H1 (cell line): ENCODE measurements around the gene FRMPD2. TPM values are rescaled to one million over a fixed set of nuclear protein-coding genes. Genes with fewer than 3 reads are reported as not detected.

Source experiments
- CTCF ChIA-PET: fragments of 300-600 bp; sonication (Branson Sonifier 250); formaldehyde crosslinking; loops from one replicate; lab custom pipeline; 2021; ENCODE audit not compliant: partially characterized antibody; lab: Charles Lee
- POLR2A ChIA-PET: fragments of 300-600 bp; sonication (Branson Sonifier 250); formaldehyde crosslinking; loops from one replicate; lab custom pipeline; 2021; ENCODE audit warnings: inconsistent platforms; ENCODE audit not compliant: partially characterized antibody; lab: Charles Lee
- DNase-seq, 2 experiments: peaks; one replicate each; pipeline versions ENCODE4 v3.0.0 to v3.0.0-alpha.2; 2010 to 2022; ENCODE audit warnings: low spot score in 2 of 2, low read depth in 1 of 2, mixed read lengths in 1 of 2
- FAIRE-seq: peaks from 2 replicates; lab custom pipeline; 2011; peaks lifted over from hg19 to GRCh38; lab: Jason Lieb, UNC
- H2AFZ ChIP-seq: 2 replicates; pipeline ENCODE4 v1.8.1; 2012; ENCODE audit warnings: low read length, inconsistent platforms
- H2AK5ac ChIP-seq: 2 replicates; pipeline ENCODE4 v1.6.1; 2013; ENCODE audit warnings: low read depth, low read length
- H2BK120ac ChIP-seq: replicated peaks from 2 replicates; pipeline ENCODE3; 2013; ENCODE audit warnings: low read depth, low read length, inconsistent platforms
- H2BK12ac ChIP-seq: 2 replicates; pipeline ENCODE4 v1.6.1; 2013; ENCODE audit warnings: low read depth, low read length
- H2BK15ac ChIP-seq: 2 replicates; pipeline ENCODE4 v1.6.1; 2013; ENCODE audit warnings: low read length
- H2BK20ac ChIP-seq: 2 replicates; pipeline ENCODE4 v1.6.1; 2013; ENCODE audit warnings: low read length
- H2BK5ac ChIP-seq: 2 replicates; pipeline ENCODE4 v1.6.1; 2013; ENCODE audit warnings: low read depth, low read length
- H3K14ac ChIP-seq: 2 replicates; pipeline ENCODE4 v1.6.1; 2013; ENCODE audit warnings: inconsistent platforms; ENCODE audit not compliant: insufficient read length
- H3K18ac ChIP-seq: 2 replicates; pipeline ENCODE4 v1.6.1; 2013; ENCODE audit warnings: low read length; ENCODE audit errors: extremely low read depth
- H3K23ac ChIP-seq: 2 replicates; pipeline ENCODE4 v1.6.1; 2013; ENCODE audit warnings: inconsistent platforms; ENCODE audit not compliant: insufficient read length
- H3K23me2 ChIP-seq: 2 replicates; pipeline ENCODE4 v1.6.1; 2013; ENCODE audit warnings: low read depth, low read length
- H3K27ac ChIP-seq: 2 replicates; pipeline ENCODE4 v1.6.1; 2011; ENCODE audit warnings: low read depth, low read length, inconsistent platforms
- H3K27me3 ChIP-seq, 4 experiments: replicated peaks in 1 of 4; 1 replicate in 1 of 4; 2 replicates in 3 of 4; pipeline versions ENCODE4 v1.6.1 to v1.8.1; 2011 to 2013; ENCODE audit warnings: low read length in 3 of 4, mild to moderate bottlenecking in 3 of 4, inconsistent platforms in 2 of 4, mixed read lengths in 2 of 4, moderate library complexity in 1 of 4; ENCODE audit not compliant: control insufficient read depth in 3 of 4, insufficient read depth in 3 of 4; ENCODE audit errors: extremely low read depth in 1 of 4
- H3K36me3 ChIP-seq, 4 experiments: 2 replicates each; pipeline versions ENCODE4 v1.6.1 to v1.8.1; 2011 to 2013; ENCODE audit warnings: mild to moderate bottlenecking in 4 of 4, low read length in 3 of 4, moderate library complexity in 2 of 4, control low read depth in 1 of 4, inconsistent platforms in 1 of 4; ENCODE audit not compliant: insufficient read depth in 4 of 4, control insufficient read depth in 2 of 4
- H3K4ac ChIP-seq: replicated peaks from 2 replicates; pipeline ENCODE3; 2013; ENCODE audit warnings: low read length, low read depth, mixed read lengths, inconsistent platforms; ENCODE audit not compliant: insufficient read length
- H3K4me1 ChIP-seq, 4 experiments: replicated peaks in 1 of 4; 1 replicate in 1 of 4; 2 replicates in 3 of 4; pipeline versions ENCODE4 v1.6.1 to v1.8.1; 2011 to 2013; ENCODE audit warnings: low read length in 3 of 4, inconsistent platforms in 2 of 4, mixed read lengths in 1 of 4; ENCODE audit not compliant: insufficient read depth in 4 of 4, control insufficient read depth in 3 of 4
- H3K4me2 ChIP-seq, 2 experiments: 2 replicates each; pipeline versions ENCODE4 v1.6.1 to v1.8.1; 2011 to 2013; ENCODE audit warnings: low read depth in 2 of 2, low read length in 2 of 2, control low read depth in 1 of 2, inconsistent platforms in 1 of 2, mild to moderate bottlenecking in 1 of 2; ENCODE audit not compliant: insufficient read depth in 1 of 2
- H3K4me3 ChIP-seq, 4 experiments: fragments of 200-600, 300-600 bp in 1 of 4; sonication (generic), shearing (Covaris generic), sonication (Bioruptor Twin) in 1 of 4; 2 replicates each; pipeline versions ENCODE4 v1.5.1 to v1.8.1; 2011 to 2016; ENCODE audit warnings: low read length in 4 of 4, low read depth in 3 of 4, control low read depth in 2 of 4, inconsistent platforms in 2 of 4, mild to moderate bottlenecking in 2 of 4, mixed read lengths in 1 of 4, moderate library complexity in 1 of 4; ENCODE audit not compliant: insufficient read depth in 2 of 4; ENCODE audit errors: extremely low read depth in 1 of 4
- H3K56ac ChIP-seq: replicated peaks from 2 replicates; pipeline ENCODE3; 2013; ENCODE audit warnings: low read depth, mild to moderate bottlenecking, mixed read lengths, low read length, inconsistent platforms; ENCODE audit not compliant: insufficient read length
- H3K79me1 ChIP-seq: 2 replicates; pipeline ENCODE4 v1.6.1; 2013; ENCODE audit warnings: low read depth, low read length, control low read depth
- H3K79me2 ChIP-seq, 2 experiments: 2 replicates each; pipeline versions ENCODE4 v1.6.1 to v1.8.1; 2012 to 2013; ENCODE audit warnings: low read length in 2 of 2, mild to moderate bottlenecking in 2 of 2, inconsistent platforms in 1 of 2; ENCODE audit not compliant: insufficient read depth in 2 of 2, control insufficient read depth in 1 of 2
- H3K9ac ChIP-seq, 4 experiments: replicated peaks in 1 of 4; 1 replicate in 1 of 4; 2 replicates in 3 of 4; pipeline versions ENCODE4 v1.6.1 to v1.8.1; 2011 to 2013; ENCODE audit warnings: low read depth in 3 of 4, low read length in 3 of 4, control low read depth in 2 of 4, mild to moderate bottlenecking in 2 of 4, moderate library complexity in 2 of 4, inconsistent platforms in 1 of 4; ENCODE audit errors: extremely low read depth in 1 of 4
- H3K9me3 ChIP-seq, 2 experiments: 2 replicates each; pipeline versions ENCODE4 v1.6.1 to v1.8.1; 2012 to 2013; ENCODE audit warnings: mild to moderate bottlenecking in 2 of 2, moderate library complexity in 2 of 2, control low read depth in 1 of 2, inconsistent platforms in 1 of 2, low read depth in 1 of 2, low read length in 1 of 2, mixed read lengths in 1 of 2; ENCODE audit not compliant: insufficient read depth in 2 of 2
- H4K20me1 ChIP-seq, 2 experiments: replicated peaks in 1 of 2; 2 replicates each; pipeline versions ENCODE3 to v1.8.1; 2011 to 2013; ENCODE audit warnings: inconsistent platforms in 2 of 2, low read length in 2 of 2, mild to moderate bottlenecking in 1 of 2; ENCODE audit not compliant: insufficient read depth in 2 of 2, control insufficient read depth in 1 of 2
- H4K5ac ChIP-seq: 2 replicates; pipeline ENCODE4 v1.6.1; 2013; ENCODE audit warnings: low read length, low read depth, mixed read lengths, inconsistent platforms; ENCODE audit not compliant: insufficient read length
- H4K8ac ChIP-seq: 2 replicates; pipeline ENCODE4 v1.8.0; 2013; ENCODE audit warnings: mild to moderate bottlenecking, moderate library complexity, low read length, inconsistent platforms; ENCODE audit not compliant: insufficient read depth; ENCODE audit errors: extremely low read depth
- H4K91ac ChIP-seq: replicated peaks from 2 replicates; pipeline ENCODE3; 2013; ENCODE audit warnings: low read length, mixed read lengths, inconsistent platforms; ENCODE audit not compliant: insufficient read length
- BCL11A ChIP-seq, 2 experiments: IDR thresholded peaks; one replicate each; pipeline ENCODE4 v1.6.1; 2011; ENCODE audit warnings: low read depth in 2 of 2, low read length in 2 of 2, mild to moderate bottlenecking in 2 of 2
- CEBPB ChIP-seq: IDR thresholded peaks from 2 replicates; pipeline ENCODE4 v1.6.1; 2012; ENCODE audit warnings: low read depth, low read length
- CHD1 ChIP-seq: IDR thresholded peaks from 2 replicates; pipeline ENCODE4 v1.6.1; 2012; ENCODE audit warnings: low read depth, low read length, improper control_type of control experiment
- CREB1 ChIP-seq: IDR thresholded peaks from 2 replicates; pipeline ENCODE4 v1.6.1; 2012; ENCODE audit warnings: inconsistent platforms
- CTBP2 ChIP-seq: IDR thresholded peaks from 2 replicates; pipeline ENCODE4 v1.7.0; 2011; ENCODE audit warnings: borderline replicate concordance, mild to moderate bottlenecking, moderate library complexity, mixed read lengths, low read length; ENCODE audit not compliant: insufficient read depth, insufficient read length
- EGR1 ChIP-seq: IDR thresholded peaks from 2 replicates; pipeline ENCODE4 v1.6.1; 2011; ENCODE audit warnings: low read depth, low read length, borderline replicate concordance
- WGBS, 2 experiments: shearing (Covaris generic) in 1 of 2; methylation state at CpG; one replicate each; pipeline versions ENCODE4 v1.1.6 to v1.1.7; 2013 to 2015; ENCODE audit warnings: low lambda C conversion rate in 2 of 2, mixed read lengths in 2 of 2, inconsistent platforms in 1 of 2, low coverage in 1 of 2, missing lambda C conversion rate in 1 of 2; ENCODE audit not compliant: insufficient replicate concordance in 2 of 2, insufficient coverage in 1 of 2, insufficient read length in 1 of 2; ENCODE audit errors: extremely low coverage in 1 of 2, missing lambda C conversion rate in 1 of 2; 5-methylcytosine and 5-hydroxymethylcytosine counted together
- polyA plus RNA-seq, 7 experiments: library from polyadenylated mRNA; depleted of rRNA in 3 of 7; stranded (reverse) in 5 of 7; unstranded in 2 of 7; fragments of >200 nt in 5 of 7; fragments of 200-250 nt in 2 of 7; gene quantifications; 1 replicate in 5 of 7; 2 replicates in 1 of 7; 4 replicates in 1 of 7; pipeline versions ENCODE4 v1.2.1 to v1.2.3, GENCODE V29; 2011 to 2013; ENCODE audit warnings: missing spikeins in 2 of 7, mixed read lengths in 2 of 7
- total RNA-seq: library from RNA; stranded (reverse); fragmentation: NEBNext Ultra II Directional; extraction: Animal tissue kit (Norgen Biotek cat#: 25700); gene quantifications from 2 replicates; pipeline ENCODE4 v1.2.1, GENCODE V29; 2021
- TF ChIP-seq, protein P1 (sequence below): IDR thresholded peaks from 2 replicates; pipeline ENCODE4 v1.6.1; 2011; ENCODE audit warnings: low read length, improper control_type of control experiment

Gene FRMPD2
- total and polyA plus RNA-seq, 2 of the 8 experiments (the other 6 are each of a cell fraction or from before 2014, with no cell fraction given): 0.07 to 0.47 TPM

DNA sequence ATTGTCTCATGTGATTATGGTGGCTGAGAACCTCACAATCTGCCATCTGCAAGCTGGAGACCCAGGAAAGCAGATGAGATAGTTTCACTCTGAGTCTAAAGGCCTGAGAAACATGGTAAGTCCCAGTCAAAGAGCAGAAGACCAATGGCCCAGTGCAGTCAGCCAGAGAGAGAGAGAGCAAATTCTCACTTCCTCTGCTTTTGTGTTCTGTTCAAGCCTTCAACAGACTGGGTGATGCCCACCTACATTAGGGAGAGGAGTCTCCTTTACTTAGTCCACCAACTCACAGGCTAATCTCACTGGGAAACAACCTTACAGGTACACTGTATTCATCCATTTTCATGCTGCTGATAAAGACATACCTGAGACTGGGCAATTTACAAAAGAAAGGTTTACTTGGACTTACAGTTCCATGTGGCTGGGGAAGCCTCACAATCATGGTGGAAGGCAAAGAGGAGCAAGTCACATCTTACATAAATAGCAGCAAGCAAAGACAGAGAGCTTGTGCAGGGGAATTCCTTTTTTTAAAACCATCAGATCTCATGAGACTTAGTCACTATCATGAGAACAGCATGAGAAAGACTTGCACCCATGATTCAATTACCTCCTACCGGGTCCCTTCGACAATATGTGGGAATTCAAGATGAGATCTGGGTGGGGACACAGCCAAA lies 4.7 kb upstream of the FRMPD2 start:
- FAIRE-seq: no peak
- no peak overlapping the region for H3K4me3 ChIP-seq
- TF ChIP-seq CHD1 (no peak), BCL11A (IDR thresholded peaks at IDR 0.05; ENCODE audit: low read depth in 2 of 2, low read length in 2 of 2) (no peak), CTBP2 (no peak), EGR1 (no peak), CREB1 (no peak), CEBPB (no peak)
- TF ChIP-seq, protein P1, sequence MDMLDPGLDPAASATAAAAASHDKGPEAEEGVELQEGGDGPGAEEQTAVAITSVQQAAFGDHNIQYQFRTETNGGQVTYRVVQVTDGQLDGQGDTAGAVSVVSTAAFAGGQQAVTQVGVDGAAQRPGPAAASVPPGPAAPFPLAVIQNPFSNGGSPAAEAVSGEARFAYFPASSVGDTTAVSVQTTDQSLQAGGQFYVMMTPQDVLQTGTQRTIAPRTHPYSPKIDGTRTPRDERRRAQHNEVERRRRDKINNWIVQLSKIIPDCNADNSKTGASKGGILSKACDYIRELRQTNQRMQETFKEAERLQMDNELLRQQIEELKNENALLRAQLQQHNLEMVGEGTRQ: no peak
- no peak overlapping the region for H3K18ac ChIP-seq
- no peaks in the 10 kb centered on the region for H3K27me3 ChIP-seq
- H3K79me2 ChIP-seq: no peaks in the 10 kb centered on the region
- no peak overlapping the region for H2BK120ac ChIP-seq
- H2BK20ac ChIP-seq: no peak overlapping the region
- H2BK5ac ChIP-seq: no peak overlapping the region
- no peak overlapping the region for H3K9ac ChIP-seq
- H3K36me3 ChIP-seq: no peaks in the 10 kb centered on the region
- 89% methylated on average over 2 of the region's 2 CpGs; no CpG with 5 or more reads in 1 of the 2 experiments for WGBS, 2 experiments
- no peak overlapping the region for H3K4me2 ChIP-seq
- CTCF ChIA-PET: interaction anchor here (0.8 to 3.3 kb wide), 3 partner anchors 10 to 377 kb away, joined by 4 to 22 read pairs (median 5); no protein-coding TSS in a partner anchor
- H2AK5ac ChIP-seq: no peak overlapping the region
- H4K20me1 ChIP-seq: no peaks in the 10 kb centered on the region
- no peak overlapping the region for H2BK12ac ChIP-seq
- H4K91ac ChIP-seq: no peak overlapping the region
- H3K4ac ChIP-seq: no peak overlapping the region
- H3K14ac ChIP-seq: no peak overlapping the region
- POLR2A ChIA-PET: no interaction called here
- no peaks in the 10 kb centered on the region for H3K79me1 ChIP-seq
- DNase-seq: no peak
- no peak overlapping the region for H2AFZ ChIP-seq
- H3K23ac ChIP-seq: no peak overlapping the region
- H3K23me2 ChIP-seq: no peaks in the 10 kb centered on the region
- H3K4me1 ChIP-seq: peaks cover 0 to 7% (median 0%) of the 10 kb centered on the region in 4 experiments; a peak in 2 of 7 replicates
- no peak overlapping the region for H4K8ac ChIP-seq
- no peak overlapping the region for H3K27ac ChIP-seq
- no peak overlapping the region for H4K5ac ChIP-seq
- H3K9me3 ChIP-seq: peaks cover 5 to 15% of the 10 kb centered on the region in 2 experiments
- no peak overlapping the region for H3K56ac ChIP-seq
- H2BK15ac ChIP-seq: no peak overlapping the region
